Colonic mucosa (tissue), 4 donors: ENCODE results near the gene RCOR1. TPM values are rescaled to one million over a fixed set of nuclear protein-coding genes. Genes with fewer than 3 reads are reported as not detected.

Experiments
- DNase-seq: peaks from one replicate; pipeline ENCODE4 v3.0.0-alpha.2; 2020
- H3K27ac ChIP-seq: fragments of 200-600 bp; one replicate; pipeline ENCODE4 v1.8.0; 2021
- H3K27me3 ChIP-seq: fragments of 200-600 bp; one replicate; pipeline ENCODE4 v1.8.0; 2021
- H3K36me3 ChIP-seq: fragments of 200-600 bp; one replicate; pipeline ENCODE4 v1.8.0; 2021
- H3K4me1 ChIP-seq: fragments of 200-600 bp; one replicate; pipeline ENCODE4 v1.8.0; 2021; ENCODE audit warnings: mild to moderate bottlenecking
- H3K4me3 ChIP-seq: fragments of 200-600 bp; one replicate; pipeline ENCODE4 v1.8.0; 2021
- H3K9ac ChIP-seq, 2 donors: one replicate each; pipeline ENCODE4 v1.7.0; 2013; ENCODE audit warnings: control low read depth in 2 of 2, low read depth in 2 of 2, low read length in 2 of 2
- H3K9me3 ChIP-seq: fragments of 200-600 bp; one replicate; pipeline ENCODE4 v1.8.0; 2021
- intact Hi-C: fragments of 100-400 bp; cut with DNase I; formaldehyde crosslinking; loops from one replicate; pipeline ENCODE4 v1.14.1; 2022
- total RNA-seq, 2 donors: library from RNA; stranded (reverse); fragmentation: NEBNext Ultra II Directional in 1 of 2; extraction: Animal tissue kit (Norgen Biotek cat#: 25700) in 1 of 2; gene quantifications; one replicate each; pipeline ENCODE4 v1.2.1, GENCODE V29; 2021
- TF ChIP-seq, protein P1 (sequence below): fragments of 200-600 bp; IDR thresholded peaks from one replicate; pipeline ENCODE4 v1.8.0; 2022; ENCODE audit warnings: antibody characterized with exemption, mild to moderate bottlenecking
- donor health status: healthy.
- donor health status: DM: no; HTN: no; CAD: no.
- donor health status: DM: no; HTN: no; CAD: no.

Gene RCOR1
- total RNA-seq, 2 donors from 2014 or later, result 30.0 to 43.2 TPM

DNA sequence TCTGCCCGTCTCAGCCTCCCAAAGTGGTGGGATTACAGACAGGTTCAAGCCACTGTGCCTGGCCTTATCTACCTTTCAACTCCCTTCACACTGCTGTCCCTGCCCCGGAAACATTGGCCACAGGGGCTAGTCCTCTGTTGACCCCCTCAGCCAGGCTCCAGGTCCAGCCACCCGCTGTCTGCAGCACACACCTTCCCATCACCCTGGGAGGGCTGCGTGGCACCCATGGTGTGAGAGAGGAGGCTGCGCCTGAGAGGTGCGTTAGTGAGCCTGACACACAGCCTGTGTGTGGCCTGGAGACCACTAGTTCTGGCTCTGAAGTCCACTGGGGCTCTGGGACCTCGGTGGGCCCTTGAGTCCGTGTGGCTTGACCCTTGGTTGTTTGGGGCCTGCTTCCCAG lies 156.4 kb downstream of the RCOR1 start:
- no peaks in the 10 kb centered on the region for H3K4me1 ChIP-seq
- no peaks in the 10 kb centered on the region for H3K27me3 ChIP-seq
- intact Hi-C loops, result no loop called here
- TF ChIP-seq, protein P1, sequence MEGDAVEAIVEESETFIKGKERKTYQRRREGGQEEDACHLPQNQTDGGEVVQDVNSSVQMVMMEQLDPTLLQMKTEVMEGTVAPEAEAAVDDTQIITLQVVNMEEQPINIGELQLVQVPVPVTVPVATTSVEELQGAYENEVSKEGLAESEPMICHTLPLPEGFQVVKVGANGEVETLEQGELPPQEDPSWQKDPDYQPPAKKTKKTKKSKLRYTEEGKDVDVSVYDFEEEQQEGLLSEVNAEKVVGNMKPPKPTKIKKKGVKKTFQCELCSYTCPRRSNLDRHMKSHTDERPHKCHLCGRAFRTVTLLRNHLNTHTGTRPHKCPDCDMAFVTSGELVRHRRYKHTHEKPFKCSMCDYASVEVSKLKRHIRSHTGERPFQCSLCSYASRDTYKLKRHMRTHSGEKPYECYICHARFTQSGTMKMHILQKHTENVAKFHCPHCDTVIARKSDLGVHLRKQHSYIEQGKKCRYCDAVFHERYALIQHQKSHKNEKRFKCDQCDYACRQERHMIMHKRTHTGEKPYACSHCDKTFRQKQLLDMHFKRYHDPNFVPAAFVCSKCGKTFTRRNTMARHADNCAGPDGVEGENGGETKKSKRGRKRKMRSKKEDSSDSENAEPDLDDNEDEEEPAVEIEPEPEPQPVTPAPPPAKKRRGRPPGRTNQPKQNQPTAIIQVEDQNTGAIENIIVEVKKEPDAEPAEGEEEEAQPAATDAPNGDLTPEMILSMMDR, result no peak
- H3K4me3 ChIP-seq, result no peak overlapping the region
- no peak overlapping the region for H3K27ac ChIP-seq
- H3K9ac ChIP-seq, result no peak overlapping the region
- DNase-seq, result no peak
- H3K9me3 ChIP-seq, result no peaks in the 10 kb centered on the region
- no peaks in the 10 kb centered on the region for H3K36me3 ChIP-seq

DNA sequence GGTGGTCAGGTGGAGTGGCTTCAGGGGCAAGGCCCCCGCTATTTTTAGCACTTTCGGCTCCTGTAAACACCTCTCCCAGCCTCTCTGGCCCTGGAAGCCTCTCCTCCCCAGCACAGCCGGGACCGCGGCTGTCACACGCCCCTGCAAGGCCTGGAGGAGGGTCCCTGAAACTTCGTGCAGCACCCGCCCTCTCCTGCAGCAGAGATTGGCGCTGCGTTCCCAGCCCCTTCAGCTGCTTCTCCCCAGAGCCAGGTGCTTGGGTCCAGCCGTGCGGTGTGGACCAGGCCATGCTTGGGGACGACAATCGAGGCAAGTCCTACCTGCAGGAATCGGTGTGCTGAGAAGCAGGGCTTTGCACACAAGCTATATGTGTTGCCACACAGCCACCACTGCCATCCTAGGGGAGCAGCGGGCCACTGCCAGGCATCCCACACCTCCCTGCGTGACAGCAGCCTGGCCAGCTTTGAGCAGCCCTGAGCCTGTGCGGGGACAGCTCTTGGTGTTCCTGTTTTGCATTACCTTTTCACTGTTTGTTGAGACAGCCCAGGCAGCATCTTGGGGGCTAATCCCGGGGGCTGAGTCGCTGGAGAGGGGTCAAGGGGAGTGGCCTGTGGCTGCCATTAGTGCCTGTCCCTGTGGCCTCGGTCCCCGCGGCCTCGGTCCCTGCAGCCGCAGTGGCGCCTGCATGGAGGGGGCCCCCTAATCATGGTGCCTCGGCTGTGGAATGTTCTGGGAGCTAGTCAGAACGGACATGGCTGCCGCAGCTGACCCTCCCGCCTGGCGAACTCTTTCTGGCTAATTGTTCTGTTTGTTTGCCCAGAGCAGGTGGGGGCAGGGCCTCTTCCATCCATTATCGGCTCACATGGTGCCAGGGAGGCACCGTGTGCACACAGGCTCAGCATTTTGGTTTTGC lies 157.2 kb downstream of the RCOR1 start:
- Histone ChIP-seq H3K9ac (no peak overlapping the region), H3K4me3 (no peak overlapping the region), H3K36me3 (no peaks in the 10 kb centered on the region), H3K27ac (no peak overlapping the region), H3K9me3 (no peaks in the 10 kb centered on the region), H3K27me3 (no peaks in the 10 kb centered on the region), H3K4me1 (no peaks in the 10 kb centered on the region)
- TF ChIP-seq, protein P1, result no peak
- intact Hi-C loops, result no loop called here
- no peak for DNase-seq

DNA sequence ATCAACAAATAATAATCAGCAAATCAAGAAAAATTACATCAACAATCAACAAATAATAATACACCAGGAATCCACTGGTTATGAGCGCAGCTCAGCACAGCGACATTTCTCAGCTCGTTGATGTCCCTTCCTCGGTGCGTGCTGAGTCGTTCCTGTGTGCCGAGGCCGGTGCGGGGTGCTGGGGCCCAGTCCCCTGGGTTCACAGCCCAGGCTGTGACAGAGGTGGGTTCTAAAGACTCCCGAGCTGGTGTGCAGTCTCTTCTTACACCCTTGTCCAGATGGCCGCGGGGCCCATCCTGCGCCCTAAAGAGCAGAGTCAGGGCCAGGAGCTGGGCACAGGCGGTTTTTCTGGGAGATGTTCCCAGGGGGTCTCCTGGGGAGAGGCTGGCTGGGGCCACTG lies 157.9 kb downstream of the RCOR1 start:
- TF ChIP-seq, protein P1, result no peak
- no peaks in the 10 kb centered on the region for H3K27me3 ChIP-seq
- H3K9ac ChIP-seq, result no peak overlapping the region
- DNase-seq, result no peak
- no peak overlapping the region for H3K4me3 ChIP-seq
- no peak overlapping the region for H3K27ac ChIP-seq
- intact Hi-C loops, result no loop called here
- H3K4me1 ChIP-seq, result no peaks in the 10 kb centered on the region
- no peaks in the 10 kb centered on the region for H3K9me3 ChIP-seq
- H3K36me3 ChIP-seq, result no peaks in the 10 kb centered on the region

DNA sequence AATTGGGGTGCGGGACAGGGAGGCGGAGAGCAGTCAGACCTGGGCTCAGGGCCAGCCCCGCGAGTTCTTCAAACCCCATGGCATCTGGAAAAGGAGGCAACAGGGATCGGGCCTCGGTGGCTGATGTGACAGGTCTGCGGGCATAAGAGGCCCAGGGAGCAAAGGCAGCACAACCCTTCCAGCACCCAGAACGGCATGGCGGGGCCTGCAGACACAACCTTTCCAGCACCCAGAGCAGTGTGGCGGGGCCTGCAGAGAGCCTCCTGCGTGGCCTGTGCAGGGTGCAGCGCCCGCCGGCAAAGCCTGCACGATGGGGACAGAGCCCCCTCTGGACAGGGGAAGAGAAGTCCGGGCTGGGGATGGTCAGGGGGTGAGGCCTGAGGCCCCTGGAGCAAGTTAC lies 158.6 kb downstream of the RCOR1 start:
- no peaks in the 10 kb centered on the region for H3K9me3 ChIP-seq
- DNase-seq, result no peak

DNA sequence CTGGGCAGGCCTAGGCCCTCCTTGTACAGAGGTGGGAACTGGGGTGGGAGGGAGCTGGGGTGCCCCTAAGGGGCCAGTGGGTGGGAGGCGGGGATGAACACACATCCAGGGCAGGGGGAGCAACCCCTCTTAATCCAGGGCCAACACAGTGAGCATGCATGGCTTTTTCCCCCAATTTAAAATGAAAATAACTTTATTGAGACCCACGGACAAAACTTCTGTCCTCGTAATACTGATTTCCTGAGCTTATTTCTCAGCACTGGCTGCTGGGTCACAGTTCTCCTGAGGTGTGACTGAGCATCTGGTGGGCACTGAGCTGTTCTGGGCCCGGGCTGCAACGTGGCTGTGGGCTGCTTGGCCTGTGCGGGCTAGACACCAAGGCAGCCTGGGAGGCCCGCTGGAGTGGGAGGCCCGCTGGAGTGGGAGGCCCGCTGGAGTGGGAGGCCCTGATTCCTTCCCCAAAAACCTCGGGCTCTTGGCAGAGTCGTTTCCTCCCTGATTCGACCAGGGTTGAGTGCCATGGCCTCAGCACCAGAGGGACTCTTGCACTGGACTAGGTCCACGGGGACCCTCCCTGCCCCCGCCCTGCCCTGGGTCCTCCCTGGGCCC lies 159.9 kb downstream of the RCOR1 start:
- TF ChIP-seq, protein P1, result no peak
- H3K9ac ChIP-seq, result no peak overlapping the region
- DNase-seq, result no peak

More for the DNA sequence above, 158.6 kb downstream of the RCOR1 start:
- H3K27me3 ChIP-seq, result no peaks in the 10 kb centered on the region
- H3K9ac ChIP-seq, result no peak overlapping the region
- TF ChIP-seq, protein P1, result no peak
- no peak overlapping the region for H3K27ac ChIP-seq
- no peaks in the 10 kb centered on the region for H3K36me3 ChIP-seq
- intact Hi-C loops, result no loop called here
- no peaks in the 10 kb centered on the region for H3K4me1 ChIP-seq
- H3K4me3 ChIP-seq, result no peak overlapping the region

More for the DNA sequence above, 159.9 kb downstream of the RCOR1 start:
- Histone ChIP-seq H3K36me3 (no peaks in the 10 kb centered on the region), H3K27ac (no peak overlapping the region), H3K4me3 (no peak overlapping the region), H3K4me1 (no peaks in the 10 kb centered on the region), H3K9me3 (no peaks in the 10 kb centered on the region), H3K27me3 (no peaks in the 10 kb centered on the region)
- intact Hi-C loops, result no loop called here
